HCT116 (cell line): Measurements from ENCODE around the gene BOC. TPM values are rescaled to one million over a fixed set of nuclear protein-coding genes. Genes with fewer than 3 reads are reported as not detected.

ENCODE experiments used
- ATAC-seq: fragments of 200-7000 bp; cut with Tn5 transposase; 2 replicates; pipeline ENCODE4 v1.9.1; 2020; ENCODE audit warnings: mild to moderate bottlenecking, moderate library complexity
- BruUV-seq: library from RNA; stranded (reverse); fragments of 400-500 nt; replicated peaks from 2 replicates; lab custom pipeline; 2021; lab: Mats Ljungman, UMichigan
- CTCF ChIA-PET: fragments of 300-600 bp; sonication (Branson Sonifier 250); formaldehyde crosslinking; loops from one replicate; lab custom pipeline; 2021; ENCODE audit warnings: antibody characterized with exemption; lab: Charles Lee
- POLR2A ChIA-PET: fragments of 300-600, 350-600 bp; sonication (Branson Sonifier 250); formaldehyde crosslinking; loops from one replicate; lab custom pipeline; 2021; ENCODE audit warnings: antibody characterized with exemption; lab: Charles Lee
- RAD21 ChIA-PET, 2 experiments: fragments of 300-600 bp; sonication (Branson Sonifier 250); formaldehyde crosslinking; loops; one replicate each; lab custom pipeline; 2023; ENCODE audit warnings: low total read pairs in 2 of 2; ENCODE audit not compliant: uncharacterized antibody in 2 of 2, unreplicated experiment in 2 of 2, low non-redundant PET in 1 of 2; lab: Charles Lee
- DNase-seq: peaks from one replicate; pipeline ENCODE4 v3.0.0-alpha.2; 2010; ENCODE audit warnings: low read depth, low spot score
- H2AFZ ChIP-seq: fragments of 200-600 bp; shearing (Covaris generic), sonication (generic); 2 replicates; pipeline ENCODE4 v1.6.1; 2017; ENCODE audit warnings: low read depth, mixed run types, mixed read lengths, antibody characterized with exemption, low read length; ENCODE audit not compliant: poor library complexity, severe bottlenecking
- H3K27ac ChIP-seq: 2 replicates; pipeline ENCODE4 v1.5.1; 2012; ENCODE audit warnings: low read depth, low read length
- H3K27me3 ChIP-seq: fragments of 200-600 bp; sonication (generic); 2 replicates; pipeline ENCODE4 v1.6.1; 2016; ENCODE audit warnings: mixed run types, low read length, mixed read lengths; ENCODE audit not compliant: insufficient read depth
- H3K36me3 ChIP-seq, 2 experiments: fragments of 200-500 bp in 1 of 2; fragments of 200-600 bp in 1 of 2; sonication (Bioruptor generic) in 1 of 2; sonication (generic) in 1 of 2; 2 replicates each; pipeline versions ENCODE4 v1.5.1 to v1.6.1; 2014 to 2016; ENCODE audit warnings: low read length in 2 of 2, inconsistent platforms in 1 of 2, mixed read lengths in 1 of 2, mixed run types in 1 of 2; ENCODE audit not compliant: insufficient read depth in 2 of 2, control insufficient read depth in 1 of 2
- H3K4me1 ChIP-seq, 2 experiments: fragments of 200-600 bp in 1 of 2; sonication (generic) in 1 of 2; 2 replicates each; pipeline versions ENCODE4 v1.5.1 to v1.6.1; 2012 to 2017; ENCODE audit warnings: low read length in 2 of 2, inconsistent platforms in 1 of 2, mild to moderate bottlenecking in 1 of 2, mixed read lengths in 1 of 2, mixed run types in 1 of 2, moderate library complexity in 1 of 2; ENCODE audit not compliant: insufficient read depth in 2 of 2, control insufficient read depth in 1 of 2
- H3K4me2 ChIP-seq: fragments of 200-600 bp; sonication (generic); 2 replicates; pipeline ENCODE4 v1.6.1; 2017; ENCODE audit warnings: mixed run types, low read length, mixed read lengths
- H3K4me3 ChIP-seq, 2 experiments: fragments of 200-600 bp in 1 of 2; sonication (generic) in 1 of 2; replicated peaks in 1 of 2; 2 replicates each; pipeline ENCODE4 v1.5.1; 2011 to 2016; ENCODE audit warnings: low read length in 2 of 2, control low read depth in 1 of 2, low read depth in 1 of 2, mild to moderate bottlenecking in 1 of 2, mixed read lengths in 1 of 2, mixed run types in 1 of 2
- H3K79me2 ChIP-seq: fragments of 200-600 bp; sonication (generic); 2 replicates; pipeline ENCODE4 v1.6.1; 2017; ENCODE audit warnings: mild to moderate bottlenecking, mixed run types, low read length, moderate library complexity, mixed read lengths; ENCODE audit not compliant: insufficient read depth
- H3K9ac ChIP-seq: fragments of 200-600 bp; sonication (generic); 2 replicates; pipeline ENCODE4 v1.6.1; 2016; ENCODE audit warnings: low read length, mixed read lengths
- H3K9me2 ChIP-seq: fragments of 200-600 bp; sonication (generic), shearing (Covaris generic); 2 replicates; pipeline ENCODE4 v1.6.1; 2017; ENCODE audit warnings: mixed run types, mild to moderate bottlenecking, moderate library complexity; ENCODE audit not compliant: insufficient read depth
- H3K9me3 ChIP-seq, 2 experiments: fragments of 200-500 bp in 1 of 2; fragments of 200-600 bp in 1 of 2; sonication (Bioruptor generic) in 1 of 2; sonication (generic) in 1 of 2; 2 replicates each; pipeline ENCODE4 v1.6.1; 2014 to 2017; ENCODE audit warnings: low read length in 2 of 2, mixed read lengths in 2 of 2, inconsistent platforms in 1 of 2, low read depth in 1 of 2, mild to moderate bottlenecking in 1 of 2, mixed run types in 1 of 2, moderate library complexity in 1 of 2; ENCODE audit not compliant: control insufficient read depth in 1 of 2, insufficient read depth in 1 of 2
- H4K20me1 ChIP-seq: fragments of 200-600 bp; sonication (generic), shearing (Covaris generic); 2 replicates; pipeline ENCODE4 v1.6.1; 2017; ENCODE audit warnings: mixed run types, mild to moderate bottlenecking, moderate library complexity; ENCODE audit not compliant: insufficient read depth
- EGR1 ChIP-seq: IDR thresholded peaks from 2 replicates; pipeline ENCODE4 v1.6.1; 2012; ENCODE audit warnings: low read depth
- EZH2phosphoT487 ChIP-seq: fragments of 200-600 bp; IDR thresholded peaks from 2 replicates; pipeline ENCODE4 v1.6.1; 2018; ENCODE audit warnings: antibody characterized with exemption, borderline replicate concordance
- JUND ChIP-seq: IDR thresholded peaks from 2 replicates; pipeline ENCODE4 v1.6.1; 2012
- RAD21 ChIP-seq: IDR thresholded peaks from 2 replicates; pipeline ENCODE4 v1.6.1; 2012; ENCODE audit warnings: low read depth, mild to moderate bottlenecking
- SP1 ChIP-seq: IDR thresholded peaks from 2 replicates; pipeline ENCODE4 v1.6.1; 2012; ENCODE audit warnings: low read depth
- TCF7L2 ChIP-seq: IDR thresholded peaks from 2 replicates; pipeline ENCODE4 v1.7.0; 2011; ENCODE audit warnings: borderline replicate concordance, inconsistent platforms; ENCODE audit not compliant: insufficient read depth, insufficient read length; ENCODE audit errors: extremely low read depth
- ZFX ChIP-seq: fragments of 450-650 bp; IDR thresholded peaks from 2 replicates; pipeline ENCODE4 v1.6.1; 2017
- ZNF274 ChIP-seq: fragments of 200-500 bp; sonication (Bioruptor generic); IDR thresholded peaks from 2 replicates; pipeline ENCODE4 v1.6.1; 2014; ENCODE audit warnings: mild to moderate bottlenecking, low read depth, low read length, inconsistent platforms
- intact Hi-C: fragments of 100-400 bp; cut with micrococcal nuclease; formaldehyde crosslinking; loops from 2 replicates; pipeline ENCODE4 v1.10.0; 2022
- total RNA-seq: library from RNA; stranded (reverse); gene quantifications from one replicate; pipeline ENCODE4 v1.2.1, GENCODE V29; 2021; ENCODE audit not compliant: unreplicated experiment
- TF ChIP-seq, protein P1 (sequence below): IDR thresholded peaks from 2 replicates; pipeline ENCODE4 v1.6.1; 2012
- TF ChIP-seq, protein P2 (sequence below): IDR thresholded peaks from 2 replicates; pipeline ENCODE4 v1.6.1; 2012
- TF ChIP-seq, protein P3 (sequence below): IDR thresholded peaks from 2 replicates; pipeline ENCODE4 v1.6.1; 2012; ENCODE audit warnings: low read depth
- TF ChIP-seq, protein P4 (sequence below): IDR thresholded peaks from 2 replicates; pipeline ENCODE4 v1.6.1; 2011; ENCODE audit warnings: mild to moderate bottlenecking, low read length, moderate library complexity; ENCODE audit not compliant: insufficient replicate concordance; ENCODE audit errors: extremely low read depth

BOC gene
- total RNA-seq, 1 experiment from 2014 or later: 3.3 TPM

DNA sequence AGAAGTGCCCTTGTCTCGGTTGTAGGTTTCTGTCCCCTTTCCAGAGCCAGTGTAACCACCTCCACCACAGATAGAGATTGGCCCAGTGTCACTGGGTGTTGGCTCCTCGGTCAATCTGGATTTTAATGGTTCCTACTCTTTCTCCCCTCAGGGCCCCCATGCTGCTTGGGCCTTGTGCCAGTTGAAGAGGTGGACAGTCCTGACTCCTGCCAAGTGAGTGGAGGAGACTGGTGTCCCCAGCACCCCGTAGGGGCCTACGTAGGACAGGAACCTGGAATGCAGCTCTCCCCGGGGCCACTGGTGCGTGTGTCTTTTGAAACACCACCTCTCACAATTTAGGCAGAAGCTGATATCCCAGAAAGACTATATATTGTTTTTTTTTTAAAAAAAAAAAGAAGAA lies 75.2 kb downstream of the BOC start:
- no TSS peak for BruUV-seq
- ATAC-seq: no peak
- ChIA-PET CTCF (interaction anchor here (1.1 to 4.7 kb wide), 2 partner anchors 150 to 236 kb away, joined by 4 to 42 read pairs; no protein-coding TSS in a partner anchor), POLR2A (no interaction called here)
- DNase-seq: no peak
- Histone ChIP-seq H4K20me1 (no peaks in the 10 kb centered on the region), H3K79me2 (no peaks in the 10 kb centered on the region), H3K9me3 (no peaks in the 10 kb centered on the region), H3K27me3 (no peaks in the 10 kb centered on the region), H3K4me3 (no peak overlapping the region), H3K9me2 (no peaks in the 10 kb centered on the region), H2AFZ (no peak overlapping the region)
- no peak for TF ChIP-seq EGR1
- TF ChIP-seq SP1: no peak
- no peak for TF ChIP-seq ZFX
- TF ChIP-seq JUND: no peak
- TF ChIP-seq ZNF274: no peak
- TF ChIP-seq, protein P1, sequence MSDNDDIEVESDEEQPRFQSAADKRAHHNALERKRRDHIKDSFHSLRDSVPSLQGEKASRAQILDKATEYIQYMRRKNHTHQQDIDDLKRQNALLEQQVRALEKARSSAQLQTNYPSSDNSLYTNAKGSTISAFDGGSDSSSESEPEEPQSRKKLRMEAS: no peak
- no peak for TF ChIP-seq RAD21
- TF ChIP-seq TCF7L2: no peak
- TF ChIP-seq, all 23 proteins: peak for 0
- RAD21 ChIA-PET: no interaction called here
- no peak overlapping the region for H3K27ac ChIP-seq
- H3K36me3 ChIP-seq: no peaks in the 10 kb centered on the region
- H3K9ac ChIP-seq: no peak overlapping the region
- intact Hi-C loops: no loop called here
- H3K4me2 ChIP-seq: no peak overlapping the region
- H3K4me1 ChIP-seq: peaks cover 8 to 11% of the 10 kb centered on the region in 2 experiments; a peak in 3 of 4 replicates

DNA sequence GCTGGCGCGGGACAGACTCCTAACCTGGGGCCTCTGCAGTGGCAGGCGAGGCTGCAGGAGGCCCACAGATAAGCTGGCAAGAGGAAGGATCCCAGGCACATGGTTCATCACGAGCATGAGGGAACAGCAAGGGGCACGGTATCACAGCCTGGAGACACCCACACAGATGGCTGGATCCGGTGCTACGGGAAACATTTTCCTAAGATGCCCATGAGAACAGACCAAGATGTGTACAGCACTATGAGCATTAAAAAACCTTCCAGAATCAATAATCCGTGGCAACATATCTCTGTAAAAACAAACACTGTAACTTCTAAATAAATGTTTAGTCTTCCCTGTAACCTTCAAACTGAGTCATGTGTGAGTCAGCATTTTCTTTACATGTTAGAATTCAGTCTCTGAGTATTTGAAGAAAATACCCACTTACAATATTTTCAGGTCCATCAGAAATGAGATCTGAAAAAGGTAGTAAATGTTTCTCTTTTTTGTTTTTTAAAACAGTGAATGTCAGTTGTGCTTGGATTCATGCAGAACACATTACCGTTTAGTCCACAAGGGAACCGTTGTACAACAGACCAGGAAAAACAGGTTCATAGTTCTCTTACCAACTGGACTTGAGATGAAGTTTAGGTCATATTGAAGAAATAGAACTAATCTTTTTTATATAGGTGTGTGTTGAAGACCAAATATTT lies 75.9 kb downstream of the BOC start:
- BruUV-seq: no TSS peak
- intact Hi-C loops: no loop called here
- no peaks in the 10 kb centered on the region for H4K20me1 ChIP-seq
- ChIA-PET POLR2A (no interaction called here), RAD21 (interaction anchor here in 1 of 2 experiments (1.0 to 1.5 kb wide), 2 partner anchors 251 to 252 kb away, joined by 3 read pairs; no protein-coding TSS in a partner anchor), CTCF (interaction anchor here (1.1 to 4.7 kb wide), 5 partner anchors 151 to 552 kb away, joined by 4 to 42 read pairs (median 5); no protein-coding TSS in a partner anchor)
- peak overlapping the region; percentile 57 for H2AFZ ChIP-seq
- H3K79me2 ChIP-seq: no peaks in the 10 kb centered on the region
- no peaks in the 10 kb centered on the region for H3K36me3 ChIP-seq
- ATAC-seq: peak; percentile 60
- peak; percentile 21 for DNase-seq
- H3K4me3 ChIP-seq: no peak overlapping the region
- peak overlapping the region; percentile 33 for H3K4me2 ChIP-seq
- H3K4me1 ChIP-seq: peaks cover 8 to 11% of the 10 kb centered on the region in 2 experiments; a peak in 3 of 4 replicates
- H3K27me3 ChIP-seq: no peaks in the 10 kb centered on the region
- H3K27ac ChIP-seq: peak overlapping the region; percentile 16; the same call in 1 of the 2 replicates
- H3K9me3 ChIP-seq: no peaks in the 10 kb centered on the region
- peak overlapping the region; percentile 9 for H3K9ac ChIP-seq
- H3K9me2 ChIP-seq: no peaks in the 10 kb centered on the region
- TF ChIP-seq, protein P2, sequence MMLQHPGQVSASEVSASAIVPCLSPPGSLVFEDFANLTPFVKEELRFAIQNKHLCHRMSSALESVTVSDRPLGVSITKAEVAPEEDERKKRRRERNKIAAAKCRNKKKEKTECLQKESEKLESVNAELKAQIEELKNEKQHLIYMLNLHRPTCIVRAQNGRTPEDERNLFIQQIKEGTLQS: no peak
- TF ChIP-seq EZH2phosphoT487 (no peak), EGR1 (no peak), SP1 (no peak), ZNF274 (no peak)
- TF ChIP-seq, protein P3, sequence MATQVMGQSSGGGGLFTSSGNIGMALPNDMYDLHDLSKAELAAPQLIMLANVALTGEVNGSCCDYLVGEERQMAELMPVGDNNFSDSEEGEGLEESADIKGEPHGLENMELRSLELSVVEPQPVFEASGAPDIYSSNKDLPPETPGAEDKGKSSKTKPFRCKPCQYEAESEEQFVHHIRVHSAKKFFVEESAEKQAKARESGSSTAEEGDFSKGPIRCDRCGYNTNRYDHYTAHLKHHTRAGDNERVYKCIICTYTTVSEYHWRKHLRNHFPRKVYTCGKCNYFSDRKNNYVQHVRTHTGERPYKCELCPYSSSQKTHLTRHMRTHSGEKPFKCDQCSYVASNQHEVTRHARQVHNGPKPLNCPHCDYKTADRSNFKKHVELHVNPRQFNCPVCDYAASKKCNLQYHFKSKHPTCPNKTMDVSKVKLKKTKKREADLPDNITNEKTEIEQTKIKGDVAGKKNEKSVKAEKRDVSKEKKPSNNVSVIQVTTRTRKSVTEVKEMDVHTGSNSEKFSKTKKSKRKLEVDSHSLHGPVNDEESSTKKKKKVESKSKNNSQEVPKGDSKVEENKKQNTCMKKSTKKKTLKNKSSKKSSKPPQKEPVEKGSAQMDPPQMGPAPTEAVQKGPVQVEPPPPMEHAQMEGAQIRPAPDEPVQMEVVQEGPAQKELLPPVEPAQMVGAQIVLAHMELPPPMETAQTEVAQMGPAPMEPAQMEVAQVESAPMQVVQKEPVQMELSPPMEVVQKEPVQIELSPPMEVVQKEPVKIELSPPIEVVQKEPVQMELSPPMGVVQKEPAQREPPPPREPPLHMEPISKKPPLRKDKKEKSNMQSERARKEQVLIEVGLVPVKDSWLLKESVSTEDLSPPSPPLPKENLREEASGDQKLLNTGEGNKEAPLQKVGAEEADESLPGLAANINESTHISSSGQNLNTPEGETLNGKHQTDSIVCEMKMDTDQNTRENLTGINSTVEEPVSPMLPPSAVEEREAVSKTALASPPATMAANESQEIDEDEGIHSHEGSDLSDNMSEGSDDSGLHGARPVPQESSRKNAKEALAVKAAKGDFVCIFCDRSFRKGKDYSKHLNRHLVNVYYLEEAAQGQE: no peak
- TF ChIP-seq, protein P4, sequence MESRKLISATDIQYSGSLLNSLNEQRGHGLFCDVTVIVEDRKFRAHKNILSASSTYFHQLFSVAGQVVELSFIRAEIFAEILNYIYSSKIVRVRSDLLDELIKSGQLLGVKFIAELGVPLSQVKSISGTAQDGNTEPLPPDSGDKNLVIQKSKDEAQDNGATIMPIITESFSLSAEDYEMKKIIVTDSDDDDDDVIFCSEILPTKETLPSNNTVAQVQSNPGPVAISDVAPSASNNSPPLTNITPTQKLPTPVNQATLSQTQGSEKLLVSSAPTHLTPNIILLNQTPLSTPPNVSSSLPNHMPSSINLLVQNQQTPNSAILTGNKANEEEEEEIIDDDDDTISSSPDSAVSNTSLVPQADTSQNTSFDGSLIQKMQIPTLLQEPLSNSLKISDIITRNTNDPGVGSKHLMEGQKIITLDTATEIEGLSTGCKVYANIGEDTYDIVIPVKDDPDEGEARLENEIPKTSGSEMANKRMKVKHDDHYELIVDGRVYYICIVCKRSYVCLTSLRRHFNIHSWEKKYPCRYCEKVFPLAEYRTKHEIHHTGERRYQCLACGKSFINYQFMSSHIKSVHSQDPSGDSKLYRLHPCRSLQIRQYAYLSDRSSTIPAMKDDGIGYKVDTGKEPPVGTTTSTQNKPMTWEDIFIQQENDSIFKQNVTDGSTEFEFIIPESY: no peak
